ENCODE measurements around the gene PPP1R9B.

Gene PPP1R9B

GRCh38 chr17:50175035-50175807 lies 24.7 kb upstream of the PPP1R9B start:
- no peak for DNase-seq

- DNase-seq = no peak
Measured at GRCh38 chr17:50174444-50174843, 24.0 kb upstream of the PPP1R9B start.

- no peak for DNase-seq
Measured at GRCh38 chr17:50173335-50173941, 23.0 kb upstream of the PPP1R9B start.

- DNase-seq = no peak
Measured at GRCh38 chr17:50172936-50173334, 22.5 kb upstream of the PPP1R9B start.

GRCh38 chr17:50172130-50172529 lies 21.7 kb upstream of the PPP1R9B start:
- no peak for DNase-seq

GRCh38 chr17:50171371-50172071 lies 21.0 kb upstream of the PPP1R9B start:
- no peak for DNase-seq

GRCh38 chr17:50170662-50171370 lies 20.3 kb upstream of the PPP1R9B start:
- DNase-seq = no peak

- no peak for DNase-seq
Measured at GRCh38 chr17:50169881-50170459, 19.5 kb upstream of the PPP1R9B start.

- DNase-seq = peak in 20 of 51 donors; percentile 8 to 64 (median 24)
Measured at GRCh38 chr17:50169121-50169764, 18.8 kb upstream of the PPP1R9B start.

GRCh38 chr17:50168319-50168718 lies 17.8 kb upstream of the PPP1R9B start:
- DNase-seq = no peak

GRCh38 chr17:50167371-50167770 lies 16.9 kb upstream of the PPP1R9B start:
- no peak for DNase-seq

- no peak for DNase-seq
Measured at GRCh38 chr17:50166518-50167181, 16.2 kb upstream of the PPP1R9B start.

- DNase-seq = no peak
Measured at GRCh38 chr17:50165867-50166517, 15.5 kb upstream of the PPP1R9B start, which contains the start of gene SGCA. Gene SGCA, plus strand, starts transcription at chr17:50166005. Its CDS starts 36 bp downstream, at chr17:50166041.

GRCh38 chr17:50165466-50165865 lies 15.0 kb upstream of the PPP1R9B start:
- no peak for DNase-seq

GRCh38 chr17:50165066-50165465 lies 14.6 kb upstream of the PPP1R9B start:
- peak in 1 of 51 donors; percentile 8 for DNase-seq

GRCh38 chr17:50164697-50164988 lies 14.2 kb upstream of the PPP1R9B start:
- no peak for DNase-seq

GRCh38 chr17:50163843-50164696 lies 13.6 kb upstream of the PPP1R9B start:
- DNase-seq = no peak

GRCh38 chr17:50162466-50163254 lies 12.2 kb upstream of the PPP1R9B start:
- no peak for DNase-seq

All from hypothalamus (tissue), 51 donors.